Stimulated activated CD8-positive, alpha-beta memory T cell treated with anti-CD3 and anti-CD28 coated beads, Interleukin-12 subunit alpha, Interleukin-12 subunit beta, amount 100 ng/mL, for 1 hour (primary cell): ENCODE results near the gene C14orf180.

Source experiments
- DNase-seq: peaks from one replicate; pipeline ENCODE4 v3.0.0-alpha.2; 2020; ENCODE audit warnings: low read depth

The C14orf180 gene

GRCh38 chr14:104579507-104579906 lies at the start of gene C14orf180:
TSS of gene C14orf180 (plus strand) at chr14:104579764. CDS start at chr14:104586431, 6,667 bp downstream.
- no peak for DNase-seq

DNA sequence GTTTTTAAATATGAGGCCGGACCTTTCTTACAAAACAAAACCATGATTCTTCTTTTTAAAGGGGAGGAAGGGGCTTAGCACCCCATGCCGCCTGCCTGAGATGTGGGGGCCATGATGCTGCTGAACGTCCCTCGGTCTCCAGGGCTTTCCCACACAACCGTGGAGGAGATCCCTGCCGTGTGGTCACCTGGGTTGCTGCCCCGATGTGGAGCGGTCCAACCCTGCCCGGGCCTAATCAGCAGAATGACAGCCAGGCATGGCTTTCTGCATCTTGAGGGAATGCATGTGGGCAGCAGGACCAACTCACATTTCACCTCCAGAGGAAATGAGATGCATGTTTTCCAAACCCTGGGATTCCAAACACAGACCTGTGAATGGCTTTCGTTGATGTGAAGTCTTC lies 48.9 kb upstream of the C14orf180 start:
- DNase-seq, result no peak

GRCh38 chr14:104531421-104532190 lies 48.0 kb upstream of the C14orf180 start:
- no peak for DNase-seq

- DNase-seq, result no peak
Measured at GRCh38 chr14:104532191-104532555, 47.4 kb upstream of the C14orf180 start.

GRCh38 chr14:104534036-104534435 lies 45.5 kb upstream of the C14orf180 start:
- DNase-seq, result no peak

GRCh38 chr14:104536942-104537612 lies 42.5 kb upstream of the C14orf180 start:
- no peak for DNase-seq

DNA sequence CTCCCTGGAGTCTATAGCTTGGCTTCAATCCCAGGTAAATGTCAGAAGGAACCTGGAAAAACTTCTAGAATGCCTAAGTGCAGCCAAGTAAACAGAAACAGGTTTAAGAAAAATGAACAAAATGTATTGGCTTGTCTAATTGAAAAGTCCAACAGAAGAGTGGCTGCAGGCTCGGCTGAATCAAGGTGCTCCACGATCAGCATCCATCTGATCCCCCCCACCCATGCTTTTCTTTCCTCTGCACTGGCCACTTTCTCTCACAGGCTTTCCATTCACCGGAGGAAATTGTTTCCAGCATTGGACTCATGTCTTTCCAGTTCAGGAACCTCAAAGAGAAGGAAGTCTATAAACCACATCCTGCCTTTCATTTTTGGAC lies 42.0 kb upstream of the C14orf180 start:
- DNase-seq, result no peak

- no peak for DNase-seq
Measured at GRCh38 chr14:104541905-104542465, 37.6 kb upstream of the C14orf180 start.

DNA sequence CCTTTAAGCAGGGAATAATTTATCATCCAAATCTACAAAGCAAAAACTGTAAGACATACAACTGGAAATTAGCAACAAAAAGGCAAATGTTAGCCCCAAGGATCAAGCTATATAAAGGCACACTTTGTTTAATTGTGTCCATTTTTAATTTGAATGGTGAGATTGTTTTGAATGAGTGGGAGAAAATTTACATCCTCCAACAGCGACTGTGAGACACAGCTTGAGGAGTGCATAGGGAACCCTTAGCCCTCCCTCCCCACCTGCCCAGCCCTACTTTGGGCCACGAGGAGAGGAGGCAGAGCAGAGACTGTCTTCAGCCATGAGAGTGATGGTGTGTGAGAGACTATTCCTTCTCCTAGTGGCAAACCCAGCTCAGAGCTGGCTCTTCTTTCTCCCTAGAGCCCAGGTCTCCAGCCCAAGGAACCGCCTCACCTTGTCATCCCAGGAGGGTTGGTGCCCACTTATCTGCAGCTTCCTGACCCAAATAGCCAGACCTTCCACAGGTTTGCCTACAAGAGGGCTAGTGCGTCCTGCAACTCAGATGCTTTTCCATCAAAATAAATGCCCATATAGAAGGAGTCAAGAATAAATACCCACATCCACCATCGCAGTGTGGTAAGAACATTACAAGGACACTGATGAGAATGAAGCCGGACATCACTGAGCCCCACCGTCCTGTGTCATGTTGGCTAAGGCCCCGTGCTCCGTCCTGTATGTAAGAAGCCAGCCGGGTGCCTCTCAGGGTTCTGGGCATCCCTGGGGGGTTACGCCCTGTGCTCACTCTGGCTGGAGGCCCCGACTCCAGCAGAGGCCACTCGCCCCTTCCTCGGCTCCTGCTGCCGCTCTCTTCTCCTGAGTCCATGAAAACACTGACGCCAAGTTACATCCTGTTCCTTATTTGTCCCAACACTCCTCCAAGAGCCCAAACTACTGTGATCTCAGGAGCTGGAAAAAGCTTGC lies 36.4 kb upstream of the C14orf180 start:
- DNase-seq, result no peak

DNA sequence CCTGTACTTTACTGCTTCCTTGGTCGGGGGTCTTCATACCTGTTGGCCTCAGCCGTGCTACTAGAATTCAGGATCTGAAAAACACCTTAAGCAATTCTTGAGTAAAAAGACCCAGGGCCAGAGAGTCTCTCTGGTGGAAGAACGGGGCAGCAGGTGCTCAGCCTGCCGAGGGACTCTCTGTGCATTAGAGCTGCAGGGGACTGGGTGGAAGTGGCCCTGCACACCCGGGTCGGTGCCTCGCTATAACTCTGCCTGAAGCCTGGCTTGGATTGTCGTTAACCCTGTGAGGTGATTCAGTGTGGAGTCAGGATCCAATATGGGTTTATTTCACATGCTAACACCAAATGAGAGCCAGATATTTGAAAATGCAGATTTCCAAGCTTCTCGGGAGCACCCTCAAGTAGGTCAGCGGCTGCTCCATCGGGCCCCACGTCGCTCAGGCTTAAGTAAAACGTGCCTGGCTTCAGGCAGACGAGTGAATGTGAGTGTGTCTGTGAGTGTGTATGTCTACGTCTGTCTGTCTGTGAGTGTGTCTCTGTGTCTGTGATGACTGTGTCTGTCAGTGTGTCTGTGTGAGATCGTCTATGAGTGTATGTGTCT lies 35.1 kb upstream of the C14orf180 start:
- DNase-seq, result no peak

GRCh38 chr14:104545151-104545941 lies 34.2 kb upstream of the C14orf180 start:
- no peak for DNase-seq

DNA sequence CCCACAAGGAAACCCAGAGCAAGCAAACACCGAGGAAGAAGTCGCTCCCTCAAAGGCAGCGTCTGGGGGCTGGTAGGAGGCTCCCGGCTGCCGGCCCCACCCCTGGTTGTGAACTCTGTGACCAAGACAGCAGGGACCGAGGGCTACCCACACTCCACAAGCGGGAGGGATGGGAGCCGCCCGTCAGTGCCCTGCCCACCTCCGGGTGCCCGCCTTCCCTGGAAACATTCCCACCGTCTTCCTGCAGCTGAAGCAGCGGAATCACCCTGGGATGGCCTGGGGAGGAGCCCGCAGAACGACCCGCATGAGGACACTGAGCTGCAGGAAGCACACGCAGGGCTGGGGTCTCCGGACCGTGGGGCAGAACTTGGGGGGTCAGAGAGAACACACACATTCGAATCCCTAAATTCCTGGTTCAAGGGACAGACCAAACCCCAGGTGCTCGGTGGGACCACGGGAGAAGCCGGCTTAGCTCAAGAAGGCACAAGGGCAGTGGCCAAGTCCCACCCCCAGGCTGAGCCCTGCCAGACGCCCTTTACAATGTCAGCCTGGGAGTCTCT lies 33.5 kb upstream of the C14orf180 start:
- DNase-seq, result no peak

DNA sequence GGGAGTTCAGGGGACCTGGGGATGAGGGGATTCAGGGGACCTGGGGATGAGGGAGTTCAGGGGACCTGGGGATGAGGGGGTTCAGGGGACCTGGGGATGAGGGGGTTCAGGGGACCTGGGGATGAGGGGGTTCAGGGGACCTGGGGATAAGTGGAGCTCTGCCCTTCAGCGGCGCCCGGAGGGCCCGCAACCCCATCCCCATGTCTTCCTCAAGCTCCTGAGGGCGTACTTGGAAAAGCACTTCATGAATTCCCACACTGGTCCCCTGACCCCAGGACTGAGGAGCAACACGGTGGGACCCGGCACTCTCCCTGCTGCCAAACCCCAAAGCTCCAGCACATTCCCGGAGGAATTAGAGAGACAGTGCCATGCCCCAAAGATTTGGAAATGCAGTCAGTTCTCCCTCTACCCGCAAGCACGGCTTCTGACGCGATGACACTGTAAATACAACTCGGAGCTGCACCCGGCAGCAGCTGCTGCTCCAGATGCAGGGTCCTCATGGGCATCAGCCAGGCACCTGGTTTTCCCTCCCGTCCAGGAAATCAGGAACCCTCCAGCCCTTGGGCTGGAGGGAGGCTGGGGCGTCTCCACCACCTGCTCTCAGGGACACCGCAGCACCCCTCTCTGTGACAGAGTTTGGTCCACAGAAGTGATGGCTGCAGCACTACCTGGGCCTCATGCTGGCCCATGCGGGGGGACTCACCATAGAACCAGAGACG lies 32.8 kb upstream of the C14orf180 start:
- no peak for DNase-seq

DNA sequence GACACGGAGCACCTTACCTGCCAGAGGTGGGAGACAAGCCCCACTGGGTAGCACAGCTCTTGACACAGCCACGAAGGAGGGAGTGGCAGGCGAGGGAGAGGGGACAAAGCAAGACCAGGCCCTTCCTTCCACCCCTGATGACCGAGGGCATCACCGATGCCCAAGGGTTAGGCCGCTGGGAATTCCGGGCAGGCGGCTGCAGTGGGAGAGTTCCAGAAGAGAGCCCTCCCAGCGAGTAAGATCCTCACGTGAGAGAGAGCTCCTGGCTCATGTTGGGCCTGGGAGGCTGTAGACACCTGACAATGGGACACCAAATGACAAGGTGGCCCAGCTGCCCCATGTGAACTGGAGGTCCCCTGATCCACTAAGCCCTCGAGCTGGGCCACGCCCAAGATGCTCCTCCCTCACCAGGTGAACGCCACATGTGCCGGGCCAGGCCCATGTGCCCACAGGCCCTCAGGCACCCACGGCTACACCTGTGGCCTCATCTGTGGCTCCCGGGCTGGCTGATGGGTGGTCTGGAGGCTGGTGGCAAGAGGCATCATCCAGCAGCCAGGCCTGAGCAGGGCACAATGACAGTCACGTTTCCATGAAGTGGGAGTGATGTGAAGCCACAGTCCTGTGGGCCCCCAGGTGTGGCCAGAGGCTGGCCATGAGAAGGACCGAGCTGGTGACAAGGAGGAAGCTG lies 32.1 kb upstream of the C14orf180 start:
- no peak for DNase-seq

- DNase-seq, result no peak
Measured at GRCh38 chr14:104547998-104548700, 31.4 kb upstream of the C14orf180 start.

GRCh38 chr14:104548802-104549535 lies 30.6 kb upstream of the C14orf180 start:
- no peak for DNase-seq

GRCh38 chr14:104549536-104550339 lies 29.8 kb upstream of the C14orf180 start:
- DNase-seq, result no peak
